ENCODE data around the gene NKX2-3.

NKX2-3 gene

DNA sequence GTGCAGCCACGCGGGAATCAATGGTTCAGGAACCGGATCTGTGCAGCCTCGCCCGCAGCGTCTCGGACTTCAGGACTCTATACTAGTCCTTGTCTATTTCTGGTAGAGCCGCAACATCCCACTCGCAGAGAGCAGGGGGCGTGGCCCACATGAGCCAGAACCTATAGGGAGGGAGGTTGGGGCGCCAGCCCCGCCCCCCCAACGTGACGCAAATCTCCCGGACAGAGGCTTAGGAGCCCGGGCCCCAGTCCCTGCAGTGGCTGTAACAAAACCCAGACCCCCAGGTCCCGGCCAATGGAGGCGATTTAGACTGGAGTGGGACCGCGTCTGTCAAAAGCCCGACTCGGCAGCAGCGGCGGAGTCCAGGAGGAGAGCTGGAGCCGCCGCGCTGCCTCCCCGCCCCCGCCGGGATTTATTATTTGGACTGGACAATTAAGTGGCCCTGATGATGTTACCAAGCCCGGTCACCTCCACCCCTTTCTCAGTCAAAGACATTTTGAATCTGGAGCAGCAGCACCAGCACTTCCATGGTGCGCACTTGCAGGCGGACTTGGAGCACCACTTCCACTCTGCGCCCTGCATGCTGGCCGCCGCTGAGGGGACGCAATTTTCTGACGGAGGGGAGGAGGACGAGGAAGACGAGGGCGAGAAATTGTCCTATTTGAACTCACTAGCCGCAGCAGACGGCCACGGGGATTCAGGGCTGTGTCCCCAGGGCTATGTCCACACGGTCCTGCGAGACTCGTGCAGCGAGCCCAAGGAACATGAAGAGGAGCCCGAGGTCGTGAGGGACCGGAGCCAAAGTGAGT lies at the start of gene NKX2-3:
Gene NKX2-3 (plus strand): TSS at position 256 of the 809 bp plus-strand sequence. CDS start 190 bp downstream, at position 446.
- no peak for DNase-seq

DNA sequence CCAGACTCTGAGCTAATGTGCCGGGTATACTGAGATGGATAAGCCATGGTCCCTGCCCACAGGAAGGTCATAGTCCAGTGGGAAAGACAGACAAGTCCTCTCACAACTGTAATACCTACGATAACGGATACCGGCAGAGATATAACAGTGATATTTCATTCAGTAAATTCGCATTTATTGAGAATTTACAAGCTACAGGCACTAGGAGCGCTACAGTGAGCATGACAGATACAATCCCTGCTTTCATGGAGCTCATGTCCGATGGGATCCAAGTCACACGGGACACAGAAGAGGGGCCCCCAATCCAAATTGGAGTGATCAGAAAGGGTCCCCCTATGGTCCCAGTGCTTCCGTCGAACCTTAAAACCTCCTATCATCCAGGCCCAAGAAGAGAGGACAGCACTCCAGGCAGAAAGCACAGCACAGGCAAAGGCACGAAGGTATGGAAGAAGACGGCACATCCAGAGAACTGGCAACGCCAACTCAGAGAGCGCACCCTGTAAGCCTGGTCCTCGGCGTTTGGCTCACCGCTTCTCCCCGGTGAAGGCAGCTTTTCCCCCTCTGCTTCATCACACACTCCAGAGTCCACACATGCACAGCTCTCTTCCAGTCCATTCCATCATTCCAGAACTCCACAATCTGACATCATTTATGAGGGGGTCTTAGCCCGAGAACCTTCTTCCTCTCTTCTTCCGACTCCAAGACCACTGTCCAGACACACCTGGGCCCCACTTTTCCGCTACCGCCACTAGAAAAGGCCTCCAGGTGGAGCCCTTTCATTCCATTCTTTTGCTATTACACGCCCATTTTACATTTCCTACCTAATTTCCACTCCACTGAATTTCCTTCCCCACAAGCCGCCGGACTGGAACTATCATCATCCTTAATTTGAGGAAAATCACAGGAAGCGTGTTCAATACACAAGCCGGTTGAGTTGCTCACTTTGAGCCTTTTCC lies 47.8 kb upstream of the NKX2-3 start:
- DNase-seq = no peak

GRCh38 chr10:99487125-99487807 lies 45.5 kb upstream of the NKX2-3 start:
- no peak for DNase-seq

DNA sequence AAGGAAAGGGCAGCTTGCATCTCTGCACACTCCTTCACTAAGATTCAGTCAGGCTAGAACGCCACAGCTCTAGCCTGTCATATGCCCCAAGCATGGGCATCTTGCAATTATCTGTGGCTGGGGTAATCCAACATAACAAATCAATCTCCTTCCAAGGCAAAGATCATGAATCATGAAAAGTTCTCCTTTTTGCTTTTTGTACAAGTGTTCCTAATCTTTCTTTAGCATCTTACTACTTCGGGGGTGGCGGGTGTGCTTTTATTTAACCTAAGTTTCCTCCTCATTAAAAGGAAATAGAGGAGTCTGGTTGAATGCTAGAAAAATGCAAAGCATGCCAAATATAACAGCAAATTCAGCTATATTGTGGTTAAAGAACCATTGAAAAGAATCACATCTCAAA lies 43.5 kb upstream of the NKX2-3 start:
- no peak for DNase-seq

DNA sequence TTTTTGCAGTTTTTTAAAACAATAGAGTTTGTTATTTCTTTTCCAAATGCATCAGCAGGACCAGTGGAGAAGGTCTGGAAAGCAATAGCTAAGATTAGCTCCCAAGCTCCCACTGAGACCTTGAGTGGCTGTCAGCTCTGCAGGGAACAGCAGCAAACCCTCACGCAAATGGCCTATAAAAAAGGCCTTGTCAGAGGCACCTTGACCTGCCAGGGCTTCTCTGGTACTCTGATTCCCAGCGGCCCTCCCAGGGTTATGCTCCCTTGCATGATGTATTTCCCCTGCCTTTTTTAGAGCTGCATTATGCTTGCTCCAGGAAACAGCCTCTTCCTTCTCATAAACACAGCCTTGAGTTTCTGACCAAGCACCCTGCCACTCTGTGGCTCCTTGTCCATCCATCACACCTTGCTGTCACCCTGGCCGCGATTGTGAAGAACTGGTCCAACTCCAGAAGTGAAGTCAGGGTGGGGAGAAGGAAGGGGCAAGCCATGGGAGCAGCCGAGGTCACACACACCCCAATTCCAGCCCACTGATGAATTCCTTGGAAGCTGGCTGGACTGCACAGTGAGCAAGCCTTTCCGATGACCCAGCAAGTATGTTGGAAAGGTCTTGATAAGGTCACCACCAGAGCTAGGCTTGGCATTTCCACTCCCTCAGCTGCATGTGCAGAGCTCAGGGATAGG lies 35.3 kb upstream of the NKX2-3 start:
- no peak for DNase-seq

DNA sequence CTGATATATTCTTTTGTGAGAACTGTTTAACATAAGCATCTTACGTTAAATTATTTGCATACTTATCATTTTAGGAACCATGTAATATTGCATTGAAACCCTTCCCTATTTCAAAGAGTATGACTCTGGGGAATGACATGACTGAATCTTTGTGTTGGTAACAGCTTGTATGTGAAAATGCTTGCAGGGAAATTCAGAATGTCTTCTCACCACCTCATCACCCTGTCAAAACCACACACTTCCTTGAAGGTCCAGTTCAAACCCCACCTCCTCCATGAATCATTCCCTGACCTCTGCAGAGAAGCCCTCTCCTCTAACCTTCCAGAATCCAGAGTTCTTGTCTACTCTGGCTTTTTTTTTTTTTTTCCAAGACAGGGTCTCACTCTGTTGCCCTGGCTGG lies 26.3 kb upstream of the NKX2-3 start:
- DNase-seq = no peak

DNA sequence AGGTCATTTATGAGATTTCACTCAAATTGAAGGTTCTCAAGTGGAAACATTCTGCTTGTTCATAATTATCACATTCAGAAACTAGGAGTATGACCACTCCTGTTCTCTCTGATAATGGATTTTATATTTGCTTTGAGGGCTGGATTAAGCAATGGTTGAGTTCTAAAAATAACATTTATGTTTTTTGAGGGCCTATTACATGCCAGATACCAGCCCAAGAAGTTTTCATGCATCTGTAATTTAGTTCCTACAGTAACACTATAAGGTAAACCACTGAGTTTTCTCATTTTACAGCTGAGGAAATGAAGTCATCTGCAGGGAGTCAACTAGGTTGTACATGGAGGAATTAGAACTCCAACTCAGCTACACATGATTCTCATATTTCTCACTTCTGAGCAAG lies 25.5 kb upstream of the NKX2-3 start:
- no peak for DNase-seq

DNA sequence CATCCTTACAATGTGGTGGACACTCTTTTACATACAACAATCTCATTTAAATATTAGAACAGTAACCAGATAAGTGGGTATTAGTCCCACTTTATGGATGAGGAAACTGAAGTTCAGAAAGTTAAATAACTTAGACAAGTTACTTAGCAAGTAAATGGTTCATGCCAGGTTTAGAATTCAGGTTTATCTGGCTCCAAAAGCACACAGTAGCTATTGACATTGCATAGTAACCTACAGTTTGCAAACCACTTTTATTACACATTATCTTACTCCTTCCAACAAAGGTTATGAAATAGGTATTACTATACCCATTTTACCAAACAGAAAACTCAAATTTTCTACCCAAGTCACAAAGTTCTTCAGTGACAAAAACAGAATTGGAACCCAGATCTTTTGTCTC lies 19.7 kb upstream of the NKX2-3 start:
- DNase-seq = no peak

DNA sequence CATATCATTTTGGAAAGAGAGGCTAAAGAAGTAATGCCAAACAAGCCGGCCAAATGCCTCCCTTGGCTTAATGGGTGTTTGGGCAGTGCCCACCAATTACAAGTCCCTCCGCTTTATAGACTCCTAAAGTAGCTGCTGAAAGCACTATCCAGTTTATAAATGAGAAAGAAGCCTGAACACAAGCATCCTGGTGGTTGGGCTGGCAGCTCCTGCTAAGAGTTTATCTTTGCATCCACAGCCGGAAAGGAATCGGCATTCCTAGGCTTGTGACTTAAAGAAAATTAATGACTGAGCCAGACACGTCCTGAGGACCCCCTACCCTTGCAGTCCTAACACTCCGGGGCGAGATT lies 13.1 kb upstream of the NKX2-3 start:
- DNase-seq = no peak

GRCh38 chr10:99520040-99520846 lies 12.5 kb upstream of the NKX2-3 start:
- DNase-seq = no peak

DNA sequence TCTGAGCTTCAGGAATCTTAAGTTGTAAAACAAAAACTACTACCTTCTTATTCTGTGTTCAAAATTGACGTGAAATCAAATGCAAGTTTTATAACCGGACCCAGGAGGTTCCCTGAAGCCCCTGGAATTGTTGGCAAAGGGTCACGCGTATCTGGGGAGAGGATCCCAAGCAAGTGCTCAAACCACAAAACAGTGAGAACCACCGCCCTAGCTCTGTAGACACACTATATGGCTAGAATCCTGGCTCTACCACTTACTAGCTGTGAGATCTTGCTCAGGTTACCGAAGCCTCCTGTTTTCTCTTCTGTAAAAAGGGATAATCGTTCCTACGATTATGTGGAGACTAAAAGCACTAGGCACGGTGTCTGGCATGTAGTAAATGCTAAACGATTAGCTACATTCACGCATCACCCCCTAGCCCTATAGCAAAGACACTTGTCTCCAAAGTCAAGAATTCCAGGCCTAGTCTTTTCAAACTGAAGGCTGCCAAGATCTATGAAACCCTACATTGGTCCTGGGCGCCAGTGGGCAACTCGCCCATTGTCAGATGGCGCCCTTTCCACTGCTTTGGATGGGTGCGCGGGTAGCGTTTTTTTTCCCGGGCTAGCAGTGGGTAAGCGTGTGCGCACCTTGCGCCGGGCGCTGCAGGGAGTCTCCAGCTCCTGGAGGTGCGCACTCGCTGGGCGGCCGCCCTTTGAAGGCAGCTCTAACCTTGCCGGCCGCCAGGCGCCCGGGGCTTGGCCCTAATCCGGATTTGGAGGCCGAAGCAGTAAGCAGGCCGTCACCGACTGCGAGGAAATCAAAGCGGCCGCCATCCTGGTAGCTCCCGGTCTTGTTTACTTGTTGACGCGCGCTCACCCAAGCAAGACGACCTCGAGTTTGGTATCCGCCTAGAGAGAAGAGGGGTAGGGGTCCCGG lies 11.6 kb upstream of the NKX2-3 start:
- no peak for DNase-seq

DNA sequence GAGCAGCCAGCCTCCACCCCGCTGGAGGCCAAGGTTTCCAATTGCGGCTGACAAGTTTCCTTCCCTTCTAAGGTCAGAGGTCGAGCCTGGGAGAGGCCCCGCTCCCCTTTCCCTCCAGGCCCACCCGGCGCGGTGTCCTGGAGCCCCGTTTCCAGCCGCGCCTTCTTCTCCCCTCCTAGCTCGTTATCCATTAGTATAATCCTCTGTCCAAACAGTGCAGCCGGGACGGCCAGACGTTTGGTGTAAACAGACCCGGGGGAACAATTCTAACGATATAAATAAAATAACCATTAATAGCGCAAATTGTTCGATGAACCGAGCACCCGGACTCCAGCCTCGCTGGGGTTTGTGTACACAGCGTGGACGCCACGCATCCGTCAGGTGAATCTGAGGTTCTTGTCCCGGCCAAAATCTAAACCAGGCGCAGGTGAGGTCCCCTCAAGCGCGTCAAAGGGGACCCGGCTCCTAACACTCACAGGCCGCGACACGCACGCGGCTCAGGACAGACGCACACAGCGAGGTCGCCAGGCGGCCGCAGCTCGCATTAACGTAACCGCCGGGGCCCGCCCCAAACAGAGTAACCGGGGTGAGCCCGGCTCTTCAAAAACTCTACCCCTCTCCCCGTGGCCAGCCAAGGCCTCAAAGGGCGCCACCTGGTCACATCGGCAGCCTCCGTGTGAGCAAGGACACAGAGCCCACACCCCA lies 10.8 kb upstream of the NKX2-3 start:
- no peak for DNase-seq

- DNase-seq = no peak
These were observed 10.1 kb upstream of the NKX2-3 start for GRCh38 chr10:99522470-99523250.

GRCh38 chr10:99523251-99523773 lies 9.4 kb upstream of the NKX2-3 start:
- no peak for DNase-seq

DNA sequence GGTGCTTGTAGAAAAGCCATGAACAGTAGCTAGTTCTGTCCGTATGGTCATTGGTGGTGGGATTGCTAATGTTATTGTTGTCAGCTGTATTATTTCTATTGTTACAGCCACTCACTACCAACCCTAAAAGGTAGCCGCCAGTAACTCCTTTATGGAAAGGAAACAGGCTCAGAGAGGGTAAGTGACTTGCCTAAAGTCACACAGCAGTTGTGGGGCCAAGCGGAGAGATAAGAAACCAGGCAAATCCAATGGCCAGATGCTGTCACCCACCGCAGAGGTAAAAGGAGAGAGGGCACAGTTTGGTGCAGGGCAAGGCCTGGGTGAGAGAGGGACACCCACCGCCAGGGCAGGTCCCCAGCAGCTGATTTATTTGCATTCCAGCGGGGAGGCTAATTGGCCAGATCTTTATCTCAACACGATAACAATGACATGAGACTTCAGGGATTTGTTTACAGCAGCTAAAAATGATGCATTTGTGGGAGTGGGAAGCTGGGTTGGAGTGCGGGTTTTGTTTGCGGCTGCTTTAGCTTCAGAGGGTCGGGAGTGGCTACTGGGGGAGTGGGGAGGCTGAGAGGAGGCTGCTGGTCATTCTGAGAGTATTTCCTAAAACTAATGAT lies 8.6 kb upstream of the NKX2-3 start:
- no peak for DNase-seq

DNA sequence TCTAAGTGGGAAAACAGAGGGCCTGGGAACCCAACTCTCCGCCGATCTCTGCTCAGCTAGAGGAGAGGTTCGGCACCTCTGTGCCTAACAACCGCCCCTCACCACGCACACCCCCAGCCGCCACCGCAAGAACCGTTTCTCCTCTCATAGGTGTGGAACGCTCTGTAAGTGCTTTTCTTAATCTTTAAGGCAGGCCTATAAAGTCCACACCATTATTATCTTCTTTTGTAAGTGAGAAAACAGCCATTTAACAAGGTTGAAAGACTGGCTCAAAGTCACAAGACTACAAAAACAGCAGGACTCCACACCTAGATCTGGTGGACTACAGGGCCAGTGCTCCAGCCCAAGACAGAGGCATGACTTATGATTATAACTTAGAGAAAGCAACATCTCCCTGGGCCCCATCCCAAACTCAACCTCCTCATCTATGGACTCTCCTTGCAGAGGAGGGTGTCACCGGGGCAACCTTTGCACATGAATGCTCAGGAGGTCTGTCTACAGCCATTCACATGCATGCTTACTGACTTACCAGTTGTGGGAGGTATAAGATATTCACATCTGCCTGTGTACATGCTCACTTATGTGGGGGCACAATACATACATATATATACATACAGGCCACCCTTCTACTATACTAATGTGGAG lies 7.9 kb upstream of the NKX2-3 start:
- no peak for DNase-seq

DNA sequence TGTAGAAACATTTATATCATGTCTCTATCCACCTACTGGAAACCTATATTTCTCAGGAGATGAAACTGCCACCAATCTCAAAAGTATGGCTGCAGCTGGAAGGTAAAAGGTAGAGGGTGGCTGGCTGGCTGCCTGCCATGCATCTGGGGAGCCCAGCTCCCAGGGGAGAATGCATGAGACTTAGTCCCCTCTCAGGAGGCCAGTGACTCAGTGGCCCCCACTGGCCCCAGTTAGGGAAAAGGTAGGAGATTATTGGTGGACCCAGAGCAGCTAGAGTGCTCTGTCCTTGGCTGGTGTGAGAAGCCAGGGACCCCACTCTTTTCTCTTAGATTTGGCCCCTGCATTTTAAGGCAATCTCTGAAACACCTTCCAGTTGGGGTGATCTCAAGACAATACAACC lies 6.8 kb upstream of the NKX2-3 start:
- no peak for DNase-seq

Measured in midbrain (tissue), 1 donor.